Stimulated activated CD4-positive, alpha-beta T cell treated with anti-CD3 and anti-CD28 coated beads, Interleukin-12 subunit alpha, Interleukin-12 subunit beta, amount 100 ng/mL, for 24 hours (primary cell): ENCODE measurements around the gene HNRNPA0.

ENCODE experiments used
- DNase-seq, 2 experiments: peaks; one replicate each; pipeline ENCODE4 v3.0.0-alpha.2; 2020; ENCODE audit warnings: low read depth in 2 of 2

Gene HNRNPA0

DNA sequence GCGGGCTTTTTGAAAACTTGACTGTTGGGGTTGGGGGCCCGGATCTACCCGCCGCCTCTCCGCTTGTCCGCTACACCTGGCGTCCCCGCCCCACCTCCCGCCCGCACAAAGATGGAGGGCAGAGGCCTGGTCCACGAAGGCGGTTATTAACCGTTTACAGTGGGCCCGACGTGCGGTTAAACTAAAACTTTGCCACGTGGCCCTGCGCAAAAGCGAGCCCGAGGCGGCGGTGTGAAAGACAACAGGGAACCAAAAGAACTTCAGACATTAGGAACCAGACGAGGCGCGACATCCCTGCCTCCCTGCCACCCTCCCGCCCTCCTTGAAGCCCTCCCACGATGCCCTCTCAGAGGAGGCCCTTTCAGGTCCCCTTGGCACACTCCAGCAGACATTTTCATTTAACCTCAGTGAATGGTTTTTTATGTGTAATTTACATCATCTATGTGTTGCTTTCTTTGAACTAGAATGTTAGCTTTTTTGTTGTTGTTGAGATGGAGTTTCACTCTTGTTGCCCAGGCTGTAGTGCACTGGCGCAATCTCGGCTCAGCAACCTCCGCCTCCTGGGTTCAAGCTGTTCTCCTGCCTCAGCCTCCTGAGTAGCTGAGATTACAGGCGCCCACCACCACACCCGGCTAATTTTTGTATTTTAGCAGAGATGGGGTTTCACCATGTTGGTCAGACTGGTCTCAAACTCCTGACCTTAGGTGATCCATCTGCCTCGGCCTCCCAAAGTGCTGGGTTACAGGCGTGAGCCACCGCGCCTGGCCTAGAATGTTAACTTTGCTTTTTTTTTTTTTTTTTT, 999 bp upstream of the HNRNPA0 start:
- DNase-seq = no peak

- peak in 1 of 2 experiments; percentile 8 for DNase-seq
Measured at GRCh38 chr5:137753691-137754187, 424 bp downstream of the HNRNPA0 start.

DNA sequence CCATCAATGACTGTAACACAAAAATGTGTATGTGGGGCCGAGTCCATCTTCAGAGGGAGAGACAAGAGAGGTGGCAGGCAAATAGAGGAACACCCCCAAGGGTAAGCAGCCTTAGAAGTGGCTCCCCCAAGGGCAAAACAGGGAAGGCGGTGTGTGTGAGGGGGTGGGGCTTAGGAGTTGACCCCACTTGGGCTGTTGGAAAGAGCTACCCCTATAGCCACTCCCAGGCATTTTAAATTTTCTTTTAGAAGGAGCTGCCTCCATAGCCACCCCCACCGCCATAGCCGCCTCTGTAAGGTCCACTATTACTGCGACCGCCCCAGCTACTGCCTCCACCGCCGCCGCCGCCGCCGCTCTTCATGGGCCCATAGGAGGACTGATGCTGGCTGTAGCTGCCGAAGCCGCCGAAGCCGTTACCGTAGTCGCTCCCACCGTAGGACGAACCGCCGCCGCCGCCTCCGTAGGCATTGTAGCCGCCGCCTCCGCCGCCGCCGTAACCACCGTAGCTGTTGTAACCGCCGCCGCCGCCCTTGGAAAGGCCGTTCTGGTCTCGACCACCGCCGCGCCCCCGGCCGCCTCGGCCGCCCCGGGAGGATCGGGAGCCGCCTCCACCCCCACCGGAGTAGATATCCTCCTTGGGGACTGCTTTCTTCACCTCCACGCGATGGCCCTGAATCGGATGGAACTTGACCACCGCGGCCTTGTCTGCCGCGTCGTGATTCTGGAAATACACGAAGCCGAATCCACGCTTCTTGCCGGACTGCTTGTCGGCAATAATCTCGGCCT, 1.1 kb downstream of the HNRNPA0 start:
- DNase-seq = peak; percentile 10 to 28

- DNase-seq = no peak
Measured at GRCh38 chr5:137751869-137752491, 2.2 kb downstream of the HNRNPA0 start.

DNA sequence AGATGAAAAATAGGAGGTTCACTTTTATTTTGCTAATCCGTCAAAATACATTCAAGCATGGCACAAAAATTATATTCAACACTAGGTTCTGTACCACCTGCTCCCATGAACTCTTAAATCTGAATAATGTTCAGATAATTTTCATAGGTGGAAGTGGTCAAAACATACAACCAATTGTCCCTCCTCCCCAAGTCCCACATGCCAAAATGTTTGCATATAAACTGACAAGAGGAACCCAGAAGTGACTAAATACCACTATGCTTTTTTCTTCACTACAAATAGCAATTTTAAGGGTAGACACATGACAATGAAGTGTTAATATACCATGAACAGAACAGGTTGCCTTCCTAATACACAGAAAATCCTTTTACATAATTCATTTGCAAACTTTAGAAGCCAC, 3.7 kb downstream of the HNRNPA0 start:
- DNase-seq = no peak

DNA sequence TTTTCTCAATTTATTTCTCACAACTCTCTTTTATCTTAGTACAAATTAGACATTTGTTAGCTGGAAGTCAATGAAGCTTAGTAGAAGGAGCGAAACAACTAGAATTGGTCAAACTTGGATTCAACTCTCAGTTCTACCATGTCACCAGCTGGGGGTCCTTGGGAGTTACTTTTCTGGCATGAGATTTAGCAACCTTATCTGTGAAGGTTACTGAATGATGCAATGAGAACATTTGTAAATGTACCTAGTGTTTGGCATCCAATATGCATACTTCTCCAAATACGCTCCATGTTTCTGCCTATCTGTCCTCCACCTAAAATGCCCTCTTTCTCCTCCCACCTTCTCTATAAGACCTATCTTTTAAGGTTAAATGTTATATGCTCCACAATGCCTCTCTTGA, 6.3 kb downstream of the HNRNPA0 start:
- DNase-seq = no peak

DNA sequence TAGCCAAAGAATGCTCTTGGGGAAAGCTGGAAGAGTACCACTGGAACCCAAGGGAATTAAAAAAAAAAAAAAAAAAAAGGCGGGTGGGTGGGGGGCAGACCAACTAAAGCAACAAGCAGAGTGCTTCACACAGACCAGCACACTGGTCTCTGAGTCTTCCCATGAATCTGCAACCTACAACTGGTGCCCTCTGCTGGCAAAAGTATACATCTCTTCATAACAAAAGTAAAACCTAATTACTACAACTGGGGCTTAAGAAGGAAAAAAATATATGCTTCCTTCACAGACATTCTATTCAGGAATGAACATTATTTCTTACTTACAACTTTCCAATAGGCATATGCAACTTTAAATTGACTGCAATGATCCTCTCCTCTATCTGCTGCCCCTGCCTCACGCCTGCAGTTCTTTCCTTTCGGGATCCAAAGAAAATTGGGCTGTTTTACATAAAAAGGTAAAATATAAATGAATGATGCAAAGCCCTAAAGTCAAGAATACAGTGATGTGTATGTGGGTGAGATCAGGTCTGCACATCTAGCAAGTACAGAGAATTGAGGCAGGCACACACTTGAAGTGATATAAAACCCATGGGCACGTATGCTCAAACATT, 11.0 kb downstream of the HNRNPA0 start:
- peak; percentile 27 to 28 for DNase-seq

DNA sequence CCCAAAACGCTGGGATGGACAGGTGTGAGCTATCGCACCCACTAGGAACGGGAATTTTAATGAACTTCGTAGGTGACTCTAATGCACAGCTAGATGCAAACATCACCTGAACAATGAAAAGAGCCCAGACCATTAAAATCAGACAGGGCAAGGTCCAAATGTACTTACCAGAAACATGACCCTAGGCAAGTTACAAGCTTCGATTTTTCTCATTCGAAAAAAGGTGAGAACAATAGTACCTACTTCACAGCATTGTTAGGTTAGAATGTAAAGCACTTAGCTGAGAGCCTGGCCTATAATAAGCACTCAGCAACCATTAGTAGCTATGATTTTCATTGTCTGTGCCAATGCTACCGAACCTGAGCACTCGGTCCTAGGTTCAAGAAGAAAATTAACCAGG, 12.4 kb downstream of the HNRNPA0 start:
- no peak for DNase-seq

DNA sequence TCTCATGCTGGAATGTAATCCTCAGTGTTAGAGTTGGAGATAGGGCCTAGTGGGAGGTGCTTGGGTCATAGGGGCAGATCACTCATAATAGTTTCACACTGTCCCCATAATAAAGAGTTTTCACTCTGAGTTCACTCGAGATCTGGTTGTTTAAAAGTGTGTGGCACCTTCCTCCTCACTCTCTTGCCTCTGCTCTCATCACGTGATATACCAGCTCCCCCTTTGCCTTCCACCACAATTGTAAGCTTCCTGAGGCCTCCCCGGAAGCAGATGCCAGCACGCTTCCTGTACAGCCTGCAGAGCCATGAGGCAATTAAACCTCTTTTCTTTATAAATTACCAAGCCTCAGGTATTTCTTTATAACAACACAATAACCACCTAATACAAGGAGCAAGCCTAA, 14.4 kb downstream of the HNRNPA0 start:
- DNase-seq = no peak

- no peak for DNase-seq
Measured at GRCh38 chr5:137738947-137739346, 15.2 kb downstream of the HNRNPA0 start.

DNA sequence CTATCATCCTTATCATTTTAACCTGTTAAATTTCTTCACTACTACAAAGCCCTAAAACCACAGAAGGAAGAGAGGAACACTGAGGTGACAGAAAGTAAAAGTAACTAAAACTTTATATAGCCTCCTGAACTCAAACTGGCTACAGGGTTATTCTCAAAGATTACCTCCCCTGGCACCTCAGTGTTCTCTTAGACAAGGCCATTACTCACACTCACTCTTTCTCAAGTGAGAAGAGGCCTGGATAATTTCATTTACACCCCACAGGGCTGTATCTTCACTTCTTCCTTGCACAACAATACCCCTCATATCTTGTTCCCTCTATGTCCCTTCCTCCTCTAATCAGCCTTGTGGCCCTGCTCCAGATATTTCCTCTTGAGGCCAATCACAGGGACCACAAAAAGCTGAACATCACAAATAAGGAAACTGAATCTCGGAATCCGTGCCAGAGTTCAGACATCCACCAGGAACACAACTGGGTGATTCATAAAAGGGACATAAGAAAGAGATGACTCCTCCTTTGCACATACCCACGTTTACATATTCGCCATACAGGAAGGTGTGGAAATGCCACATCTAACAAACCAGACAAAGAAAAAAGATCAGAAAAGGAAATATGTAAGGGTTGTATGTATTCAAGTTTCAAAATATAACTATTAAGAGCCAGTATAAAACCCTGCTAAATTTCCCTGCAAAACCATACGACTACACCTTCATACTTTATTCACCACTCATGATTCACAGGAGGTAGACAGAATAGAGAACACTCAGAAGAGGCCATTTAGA, 16.6 kb downstream of the HNRNPA0 start:
- peak; percentile 11 to 17 for DNase-seq

GRCh38 chr5:137736496-137736895, 17.7 kb downstream of the HNRNPA0 start:
- DNase-seq = no peak

DNA sequence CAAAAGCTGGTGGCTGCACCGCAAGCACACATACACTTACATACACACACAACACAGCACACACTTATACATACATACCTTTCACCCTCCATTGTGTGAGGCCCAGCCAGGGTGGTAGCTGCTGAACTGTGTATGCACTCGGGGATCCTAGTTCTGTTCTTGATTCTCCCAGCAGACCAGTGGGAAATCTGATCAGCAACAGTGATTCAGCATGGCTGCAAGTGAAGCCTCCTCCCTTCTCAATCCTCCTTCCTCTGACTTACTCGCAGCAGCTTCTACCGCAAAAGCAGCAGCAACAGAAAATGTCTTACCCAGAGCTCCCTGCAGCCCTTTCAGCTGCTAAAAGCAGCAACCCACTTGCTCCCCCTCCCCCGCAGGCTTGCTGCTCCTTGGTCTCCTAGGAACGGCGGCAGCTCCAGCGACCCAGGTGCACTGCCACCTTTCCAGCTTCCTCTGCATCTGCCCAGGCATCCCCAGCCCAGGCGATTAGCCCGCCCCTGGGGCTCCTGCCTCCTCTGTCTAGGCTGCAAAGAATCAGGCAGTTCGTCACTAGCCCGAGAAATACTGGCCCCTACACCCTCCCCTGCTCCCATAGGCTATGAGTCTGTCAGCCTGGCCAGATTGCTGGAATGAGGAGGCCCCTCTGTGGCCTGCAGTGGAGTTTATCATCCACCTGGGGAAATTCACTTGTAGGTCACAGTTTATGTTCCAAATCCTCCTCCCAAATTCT, 18.4 kb downstream of the HNRNPA0 start, which contains the start of gene KLHL3:
Gene KLHL3, minus strand, starts transcription at position 535 of the 730 bp plus-strand sequence. Its CDS starts 443 bp downstream, at position 92.
- peak; percentile 22 to 27 for DNase-seq

DNA sequence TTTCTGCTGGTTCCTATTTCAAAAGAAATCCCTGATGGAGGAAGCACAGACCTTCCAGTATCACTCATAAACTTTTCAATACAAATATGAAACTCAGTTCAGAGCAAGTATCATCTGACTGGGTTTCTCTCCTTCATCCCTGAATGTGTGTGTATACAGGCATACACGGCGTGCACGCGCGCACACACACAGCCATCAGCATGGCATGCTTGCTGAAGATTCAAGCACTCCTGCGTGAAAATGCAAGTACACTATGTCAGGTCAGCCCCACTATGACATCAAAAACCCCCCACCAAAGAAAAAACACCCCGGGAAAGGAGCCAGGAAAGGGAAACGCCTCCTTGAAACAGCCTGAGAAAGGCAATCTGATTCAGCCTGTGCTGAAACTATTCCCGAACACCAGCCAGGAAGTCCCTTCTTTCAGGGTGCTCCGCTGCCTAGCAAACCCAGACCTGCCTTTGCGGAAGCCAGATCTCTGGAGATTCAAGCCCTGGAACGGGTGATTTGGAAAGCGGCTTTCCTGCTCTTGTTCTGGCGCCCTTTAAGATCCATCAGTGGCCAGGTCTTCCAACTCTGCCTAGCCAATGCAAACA, 19.1 kb downstream of the HNRNPA0 start:
- peak in 1 of 2 experiments; percentile 10 for DNase-seq

GRCh38 chr5:137734331-137734730, 19.8 kb downstream of the HNRNPA0 start:
- DNase-seq = no peak

- no peak for DNase-seq
Measured at GRCh38 chr5:137733922-137734321, 20.2 kb downstream of the HNRNPA0 start.

DNA sequence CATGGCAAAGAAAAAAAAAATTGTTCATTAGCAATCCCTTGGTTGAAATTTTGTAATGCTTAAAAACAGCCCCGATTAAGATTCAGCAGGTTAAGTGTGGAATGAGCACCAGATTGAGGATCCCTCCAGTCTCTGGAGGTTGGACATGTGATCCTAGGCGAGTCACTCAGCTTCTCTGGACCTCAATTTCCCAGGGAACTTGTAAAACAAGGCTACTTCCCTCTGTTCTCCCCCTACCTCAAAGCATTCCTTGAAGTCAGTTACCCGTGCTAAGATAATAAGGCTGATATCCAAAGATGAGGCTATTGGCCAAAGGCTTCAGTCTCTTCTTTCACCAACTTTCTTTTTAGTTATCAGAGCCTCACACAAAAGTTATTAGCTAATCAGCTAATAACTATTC, 21.2 kb downstream of the HNRNPA0 start:
- DNase-seq = no peak

- no peak for DNase-seq
Measured at GRCh38 chr5:137731176-137731575, 23.0 kb downstream of the HNRNPA0 start.

DNA sequence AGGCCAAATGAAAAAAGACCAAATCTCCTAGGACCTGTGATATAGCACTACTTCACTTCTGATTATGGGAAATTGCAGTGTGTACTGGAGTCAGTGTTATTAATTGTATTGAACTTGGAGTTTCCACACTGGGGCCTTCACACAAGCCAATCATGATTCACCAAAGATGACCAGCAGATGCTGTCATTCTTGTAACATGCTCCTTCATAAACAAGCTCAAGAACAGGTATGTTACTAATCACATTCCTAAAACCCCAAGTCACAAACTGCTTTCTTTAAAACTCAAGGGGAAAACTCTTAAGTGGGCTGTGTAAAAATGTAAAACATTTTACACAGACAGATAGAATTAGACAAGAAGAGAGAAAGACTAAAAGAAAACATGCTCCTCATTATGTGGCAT, 23.8 kb downstream of the HNRNPA0 start:
- no peak for DNase-seq

DNA sequence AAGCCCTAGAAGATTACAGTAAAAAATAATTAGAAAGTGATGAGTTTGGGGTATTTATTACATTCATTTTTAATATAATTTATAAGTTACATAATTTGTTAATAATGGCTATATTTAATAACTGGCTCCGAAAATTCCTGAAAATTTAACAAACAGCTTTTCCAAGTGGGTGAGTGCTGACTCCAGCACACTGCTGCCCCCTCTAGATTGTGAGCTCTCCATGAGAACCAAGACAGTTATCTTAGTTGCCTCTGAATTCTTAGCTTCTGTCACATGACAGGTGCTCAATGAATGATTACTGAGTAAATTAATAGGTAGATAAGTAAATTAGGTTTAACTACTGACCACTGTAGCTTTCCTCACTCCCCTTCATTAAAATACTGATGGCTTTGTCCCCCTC, 26.1 kb downstream of the HNRNPA0 start:
- no peak for DNase-seq
